Measurements from ENCODE around the gene HOXA3. TPM values are rescaled to one million over a fixed set of nuclear protein-coding genes. Genes with fewer than 3 reads are reported as not detected.

HOXA3 gene
- polyA plus RNA-seq, 1 of the 3 experiments (the other 2 are of a cell fraction) = 0.15 TPM

- H3K36me3 ChIP-seq (replicated peaks in 1 of 2; ENCODE audit: control insufficient read depth in 1 of 2, insufficient read depth in 2 of 2, low read length in 1 of 2) = no peaks in the 10 kb centered on the region
- no peak overlapping the region for H3K9ac ChIP-seq
- no peaks in the 10 kb centered on the region for H3K9me2 ChIP-seq
- H3K4me1 ChIP-seq (ENCODE audit: control insufficient read depth in 1 of 2, insufficient read depth in 2 of 2, low read depth in 1 of 2, low read length in 1 of 2) = peaks cover 0 to 7% of the 10 kb centered on the region in 2 experiments; a peak in 1 of 4 replicates
- no peak for TF ChIP-seq TAF1 (IDR thresholded peaks at IDR 0.05; ENCODE audit: borderline replicate concordance, low read depth, low read length)
- TF ChIP-seq SMC3 (IDR thresholded peaks at IDR 0.05; ENCODE audit: low read depth, low read length) = no peak
- TF ChIP-seq, protein P1, sequence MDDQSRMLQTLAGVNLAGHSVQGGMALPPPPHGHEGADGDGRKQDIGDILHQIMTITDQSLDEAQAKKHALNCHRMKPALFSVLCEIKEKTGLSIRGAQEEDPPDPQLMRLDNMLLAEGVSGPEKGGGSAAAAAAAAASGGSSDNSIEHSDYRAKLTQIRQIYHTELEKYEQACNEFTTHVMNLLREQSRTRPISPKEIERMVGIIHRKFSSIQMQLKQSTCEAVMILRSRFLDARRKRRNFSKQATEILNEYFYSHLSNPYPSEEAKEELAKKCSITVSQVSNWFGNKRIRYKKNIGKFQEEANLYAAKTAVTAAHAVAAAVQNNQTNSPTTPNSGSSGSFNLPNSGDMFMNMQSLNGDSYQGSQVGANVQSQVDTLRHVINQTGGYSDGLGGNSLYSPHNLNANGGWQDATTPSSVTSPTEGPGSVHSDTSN (IDR thresholded peaks at IDR 0.05) = no peak
- no peak for TF ChIP-seq RCOR1 (IDR thresholded peaks at IDR 0.05; ENCODE audit: low read length)
- no peak for TF ChIP-seq NFIC (IDR thresholded peaks at IDR 0.05; ENCODE audit: borderline replicate concordance)
- no peak for TF ChIP-seq TEAD4 (IDR thresholded peaks at IDR 0.05; ENCODE audit: borderline replicate concordance, insufficient read depth)
- TF ChIP-seq MEF2A (IDR thresholded peaks at IDR 0.05; ENCODE audit: borderline replicate concordance, low read depth) = no peak
- TF ChIP-seq ZBTB33 (IDR thresholded peaks at IDR 0.05; ENCODE audit: borderline replicate concordance, low read depth) = no peak
- TF ChIP-seq GATA2 (CRISPR knock-in tag; IDR thresholded peaks at IDR 0.05) = no peak
- TF ChIP-seq GABPA (IDR thresholded peaks at IDR 0.05; ENCODE audit: low read depth) = no peak
- no peak for TF ChIP-seq USF1 (IDR thresholded peaks at IDR 0.05; ENCODE audit: borderline replicate concordance, low read depth)
- no peak for TF ChIP-seq EP300 (IDR thresholded peaks at IDR 0.05; ENCODE audit: borderline replicate concordance in 1 of 2, low read depth in 1 of 2, low read length in 1 of 2)
- H3K79me2 ChIP-seq (ENCODE audit: insufficient read depth) = no peaks in the 10 kb centered on the region
- H3K27me3 ChIP-seq (ENCODE audit: insufficient read depth) = peaks cover 98% of the 10 kb centered on the region
- ChIA-PET POLR2A (no interaction called here), CTCF (interaction anchor here (0.8 to 10.7 kb wide), 12 partner anchors 10 to 907 kb away, joined by 3 to 84 read pairs (median 10); partner anchors contain the start of gene HOXA13)
- H4K20me1 ChIP-seq (ENCODE audit: insufficient read depth) = peaks cover 30% of the 10 kb centered on the region
- H3K27ac ChIP-seq (ENCODE audit: low read depth in 2 of 2, low read length in 1 of 2) = no peak overlapping the region
- WGBS (ENCODE audit: low lambda C conversion rate) = 11% methylated on average over 22 of the region's 22 CpGs
- H3F3A ChIP-seq (replicated peaks; ENCODE audit: insufficient read depth) = peaks cover 11% of the 10 kb centered on the region
- no peak overlapping the region for H2AFZ ChIP-seq (ENCODE audit: low read depth)
- no peaks in the 10 kb centered on the region for H3K9me3 ChIP-seq
- H3K4me2 ChIP-seq = peak overlapping the region; percentile 51
- no peak overlapping the region for H3K4me3 ChIP-seq (ENCODE audit: low read depth in 2 of 2, low read length in 1 of 2)
- no peak for DNase-seq
These were observed 37.1 kb upstream of the HOXA3 start for GRCh38 chr7:27189295-27189996.
